KOPT-K1 (cell line): ENCODE measurements around the gene SPDYE2.
"Not testable (repeated sequence)": the region's sequence is repeated elsewhere in the genome, so short reads cannot be mapped to it uniquely, and the experiment has no call there.

Experiments used
- H3K27ac ChIP-seq: fragments of 200-600 bp; sonication (generic); 2 replicates; pipeline ENCODE4 v1.5.1; 2016; ENCODE audit warnings: antibody characterized with exemption, mild to moderate bottlenecking, low read depth, low read length; ENCODE audit not compliant: poor library complexity, severe bottlenecking
- H3K36me3 ChIP-seq: fragments of 200-600 bp; sonication (generic); 2 replicates; pipeline ENCODE4 v1.5.1; 2017; ENCODE audit warnings: antibody characterized with exemption, mild to moderate bottlenecking, low read length, moderate library complexity; ENCODE audit not compliant: insufficient read depth
- H3K9me3 ChIP-seq: fragments of 200-600 bp; sonication (generic); 2 replicates; pipeline ENCODE4 v1.5.1; 2017; ENCODE audit warnings: antibody characterized with exemption, low read length, mild to moderate bottlenecking; ENCODE audit not compliant: insufficient read depth, poor library complexity, severe bottlenecking

Gene SPDYE2, protein sequence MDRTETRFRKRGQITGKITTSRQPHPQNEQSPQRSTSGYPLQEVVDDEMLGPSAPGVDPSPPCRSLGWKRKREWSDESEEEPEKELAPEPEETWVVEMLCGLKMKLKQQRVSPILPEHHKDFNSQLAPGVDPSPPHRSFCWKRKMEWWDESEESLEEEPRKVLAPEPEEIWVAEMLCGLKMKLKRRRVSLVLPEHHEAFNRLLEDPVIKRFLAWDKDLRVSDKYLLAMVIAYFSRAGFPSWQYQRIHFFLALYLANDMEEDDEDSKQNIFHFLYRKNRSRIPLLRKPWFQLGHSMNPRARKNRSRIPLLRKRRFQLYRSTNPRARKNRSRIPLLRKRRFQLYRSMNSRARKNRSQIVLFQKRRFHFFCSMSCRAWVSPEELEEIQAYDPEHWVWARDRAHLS

GRCh38 chr7:102550808-102551422 is at the start of gene SPDYE2:
TSS of gene SPDYE2 (plus strand) at chr7:102551226. CDS start at chr7:102553256, 2,030 bp downstream.
- H3K9me3 ChIP-seq, H3K36me3 ChIP-seq: not testable (repeated sequence)

GRCh38 chr7:102503141-102503540 is 47.9 kb upstream of the SPDYE2 start:
- H3K36me3 ChIP-seq, H3K27ac ChIP-seq, H3K9me3 ChIP-seq: not testable (repeated sequence)

More at GRCh38 chr7:102550808-102551422, at the start of gene SPDYE2:
- not testable (repeated sequence) for H3K27ac ChIP-seq

GRCh38 chr7:102505298-102506185 is 45.5 kb upstream of the SPDYE2 start:
- H3K36me3 ChIP-seq, H3K27ac ChIP-seq, H3K9me3 ChIP-seq: not testable (repeated sequence)

DNA sequence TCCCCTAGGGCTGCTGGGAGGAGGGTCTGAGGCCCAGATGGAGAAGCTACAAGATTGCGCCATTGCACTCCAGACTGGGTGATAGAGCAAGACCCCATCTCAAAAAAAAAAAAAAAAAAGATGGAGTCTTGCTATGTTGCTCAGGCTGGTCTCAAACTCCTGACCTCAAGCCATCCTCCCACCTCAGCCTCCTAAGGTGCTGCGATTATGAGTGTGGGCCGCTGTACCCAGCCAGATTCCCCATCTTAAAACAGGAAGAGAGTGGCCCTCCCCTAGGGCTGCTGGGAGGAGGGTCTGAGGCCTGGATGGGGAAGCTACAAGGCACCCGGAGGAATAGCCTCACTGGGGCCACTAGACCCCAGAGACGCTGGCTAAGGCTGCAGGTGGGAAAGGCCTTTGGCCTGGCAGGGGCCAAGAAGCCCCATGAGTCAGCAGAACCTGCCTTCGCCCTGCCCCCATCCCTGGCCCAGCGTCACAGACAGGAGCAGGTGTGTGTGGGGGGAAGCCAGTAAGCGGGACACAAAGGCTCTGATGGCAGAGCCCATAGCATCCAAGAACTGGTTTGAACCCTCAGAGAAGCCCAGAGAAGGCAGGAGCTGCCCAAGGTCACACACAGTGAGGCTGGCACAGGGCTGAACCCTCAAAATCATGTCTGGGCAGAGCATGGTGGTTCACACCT is 43.5 kb upstream of the SPDYE2 start:
- H3K36me3 ChIP-seq, H3K27ac ChIP-seq, H3K9me3 ChIP-seq: not testable (repeated sequence)

DNA sequence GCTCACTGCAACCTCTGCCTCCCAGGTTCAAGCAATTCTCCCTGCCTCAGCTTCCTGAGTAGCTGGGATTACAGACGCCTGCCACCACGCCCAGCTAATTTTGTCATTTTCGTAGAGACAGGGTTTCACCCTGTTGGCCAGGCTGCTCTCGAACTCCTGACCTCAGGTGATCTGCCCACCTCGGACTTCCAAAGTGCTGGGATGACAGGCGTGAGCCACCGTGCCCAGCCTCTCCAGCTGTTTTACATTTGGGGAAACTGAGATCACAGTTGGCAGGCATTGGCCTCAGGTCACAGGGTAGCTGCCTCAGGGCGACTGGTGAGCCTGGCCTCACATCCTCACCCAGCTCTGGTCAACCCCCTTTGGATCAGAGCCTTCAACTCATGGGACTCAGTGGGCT is 40.5 kb upstream of the SPDYE2 start:
- H3K9me3 ChIP-seq, H3K27ac ChIP-seq, H3K36me3 ChIP-seq: not testable (repeated sequence)

- H3K9me3 ChIP-seq, H3K27ac ChIP-seq, H3K36me3 ChIP-seq: not testable (repeated sequence)
Observed at GRCh38 chr7:102511860-102512522, 39.0 kb upstream of the SPDYE2 start.

DNA sequence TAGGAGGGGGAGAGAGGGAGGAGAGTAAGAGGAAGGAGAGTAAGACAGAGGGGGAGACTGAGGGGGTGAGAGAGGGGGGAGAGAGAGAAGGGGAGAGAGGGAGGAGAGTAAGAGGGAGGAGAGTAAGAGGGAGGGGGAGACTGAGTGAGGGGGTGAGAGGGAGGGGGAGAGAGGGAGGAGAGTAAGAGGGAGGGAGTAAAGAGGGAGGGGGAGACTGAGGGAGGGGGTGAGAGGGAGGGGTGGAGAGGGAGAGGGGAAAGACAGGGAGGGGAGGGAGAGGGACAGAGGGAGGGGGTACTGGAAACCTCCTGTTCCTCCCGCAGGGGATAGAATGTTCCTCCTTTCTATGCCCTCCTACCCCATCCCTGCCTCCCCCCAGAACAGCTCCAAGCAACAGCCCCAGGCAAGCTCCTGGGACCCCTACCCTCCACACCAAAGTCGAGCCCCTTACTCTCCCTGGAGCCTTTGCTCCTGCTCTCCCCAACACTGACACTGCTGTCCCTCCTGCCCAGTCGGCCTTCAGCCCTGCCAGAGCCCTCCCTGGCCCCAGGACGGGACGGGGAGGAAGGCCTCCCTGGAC is 38.3 kb upstream of the SPDYE2 start:
- H3K27ac ChIP-seq, H3K9me3 ChIP-seq, H3K36me3 ChIP-seq: not testable (repeated sequence)

GRCh38 chr7:102514881-102515721 is 35.9 kb upstream of the SPDYE2 start:
- H3K36me3 ChIP-seq, H3K9me3 ChIP-seq, H3K27ac ChIP-seq: not testable (repeated sequence)

DNA sequence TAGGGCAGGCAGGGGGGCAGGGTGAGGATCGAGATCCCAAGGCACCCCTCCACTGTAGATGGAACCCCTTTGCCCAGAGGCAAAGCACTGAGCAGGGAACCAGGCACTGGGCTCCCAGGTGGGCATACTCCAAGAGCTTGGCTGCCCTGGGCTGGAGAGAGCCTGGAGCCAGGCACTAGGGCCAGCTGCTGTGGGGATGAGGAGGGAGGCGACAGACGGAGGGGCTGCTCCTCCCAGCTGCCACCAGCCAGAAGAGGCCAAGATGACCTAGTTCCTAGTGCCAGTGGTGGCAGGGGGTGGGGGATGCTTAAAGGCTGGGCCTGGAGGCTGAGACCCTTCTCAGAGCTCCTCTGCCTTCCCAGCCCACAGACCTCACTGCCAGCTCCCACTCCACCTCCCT is 35.1 kb upstream of the SPDYE2 start:
- H3K36me3 ChIP-seq, H3K9me3 ChIP-seq, H3K27ac ChIP-seq: not testable (repeated sequence)

DNA sequence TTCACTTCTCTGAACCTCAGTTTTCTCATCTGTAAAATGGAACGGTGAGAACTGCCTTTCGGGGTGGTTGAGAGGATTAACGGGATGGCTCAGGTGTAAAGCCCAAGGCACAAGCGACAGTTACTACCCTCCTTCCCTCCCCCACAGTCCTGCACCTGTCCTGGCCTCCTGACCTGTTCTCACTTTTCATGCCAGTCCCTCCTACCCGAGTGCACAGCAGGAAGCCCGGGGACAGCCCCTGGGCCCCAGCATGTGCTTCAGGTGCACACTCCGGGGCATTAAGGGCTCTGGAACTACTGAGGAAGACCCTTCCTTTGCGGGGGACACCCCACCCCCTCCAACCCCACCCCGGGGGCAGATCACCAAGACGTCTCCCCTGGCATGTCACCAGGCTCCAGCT is 34.1 kb upstream of the SPDYE2 start:
- H3K36me3 ChIP-seq, H3K9me3 ChIP-seq, H3K27ac ChIP-seq: not testable (repeated sequence)

DNA sequence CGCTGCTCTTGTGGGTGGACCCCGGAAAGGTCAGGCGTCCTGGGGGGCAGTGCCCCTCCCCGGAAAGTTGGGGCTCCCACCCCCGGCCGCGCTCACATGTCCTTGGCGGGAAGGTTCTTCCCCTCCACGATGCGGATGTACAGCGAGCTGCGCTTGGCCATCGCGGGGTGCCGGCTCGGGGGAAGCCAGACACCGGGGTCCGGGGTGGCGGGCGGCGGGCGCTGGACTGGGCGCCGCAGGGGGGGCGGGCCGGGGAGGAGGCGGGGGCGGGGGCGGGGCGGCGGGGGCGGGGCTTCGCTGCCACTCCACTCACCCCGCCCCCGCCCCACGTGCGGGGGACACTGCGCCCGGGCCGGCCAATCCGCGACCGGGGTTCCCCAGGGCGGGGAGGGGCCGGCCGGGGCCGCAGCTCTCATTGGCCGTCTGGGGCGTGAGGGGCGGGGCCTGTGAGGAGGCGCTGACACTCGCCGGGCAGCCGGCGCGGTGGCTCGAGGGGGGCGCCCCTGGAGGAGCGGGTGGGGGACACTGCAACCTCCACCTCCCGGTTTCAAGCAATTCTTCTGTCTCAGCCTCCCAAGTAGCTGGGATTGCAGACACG is 33.4 kb upstream of the SPDYE2 start, which contains the start of gene RASA4B:
Gene RASA4B (minus strand): TSS at position 228 of the 598 bp plus-strand sequence. CDS start 67 bp downstream, at position 161.
- not testable (repeated sequence) for H3K9me3 ChIP-seq, H3K27ac ChIP-seq, H3K36me3 ChIP-seq

DNA sequence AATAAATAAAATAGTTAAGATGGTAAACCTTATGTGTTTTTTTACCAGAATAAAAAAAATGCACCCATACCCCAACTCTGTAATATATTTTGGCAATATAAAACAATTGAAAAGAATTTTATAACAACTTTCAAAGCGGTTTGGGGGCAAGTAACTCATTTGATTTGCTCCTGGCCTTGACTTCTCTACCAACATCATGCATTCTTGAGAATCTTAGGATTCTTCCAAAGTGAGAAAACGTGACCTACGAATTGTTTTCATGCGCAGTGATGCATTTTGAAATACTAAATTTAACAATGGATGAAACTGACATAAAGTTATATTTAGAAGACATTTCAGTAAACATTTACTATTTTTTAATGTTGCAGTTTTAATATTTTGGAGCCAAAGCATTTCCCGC is 30.2 kb upstream of the SPDYE2 start:
- H3K36me3 ChIP-seq, H3K27ac ChIP-seq, H3K9me3 ChIP-seq: not testable (repeated sequence)

GRCh38 chr7:102524803-102525202 is 26.2 kb upstream of the SPDYE2 start:
- H3K27ac ChIP-seq, H3K36me3 ChIP-seq, H3K9me3 ChIP-seq: not testable (repeated sequence)
